Ramos (cell line): ENCODE results near the gene PEX11G.

Experiments used
- in situ Hi-C: fragments of 300-500 bp; cut with MboI; formaldehyde crosslinking; loops from one replicate; pipeline ENCODE4 v1.14.3; 2022; ENCODE audit warnings: low sequenced_read_pairs; ENCODE audit not compliant: unreplicated experiment

The PEX11G gene

GRCh38 chr19:7522072-7522922, 33.5 kb upstream of the PEX11G start, which contains the start of gene MCOLN1:
MCOLN1 (plus strand) TSS chr19:7522624; CDS start chr19:7522751, 127 bp downstream.
- in situ Hi-C loops = no loop called here

GRCh38 chr19:7521551-7522071, 32.8 kb upstream of the PEX11G start:
- in situ Hi-C loops = no loop called here

- in situ Hi-C loops = no loop called here
These were observed 31.6 kb upstream of the PEX11G start for GRCh38 chr19:7520131-7521051.

GRCh38 chr19:7519361-7520130, 30.7 kb upstream of the PEX11G start:
- in situ Hi-C loops = no loop called here

- in situ Hi-C loops = no loop called here
These were observed 28.0 kb upstream of the PEX11G start for GRCh38 chr19:7516878-7517277.

GRCh38 chr19:7516333-7516732, 27.5 kb upstream of the PEX11G start:
- in situ Hi-C loops = no loop called here

- in situ Hi-C loops = no loop called here
These were observed 26.9 kb upstream of the PEX11G start, which contains the start of gene ZNF358 for GRCh38 chr19:7515645-7516151. ZNF358 (plus strand) TSS chr19:7516103; CDS start chr19:7519243, 3,140 bp downstream.

GRCh38 chr19:7515110-7515644, 26.3 kb upstream of the PEX11G start:
- in situ Hi-C loops = no loop called here

GRCh38 chr19:7513809-7514642, 25.2 kb upstream of the PEX11G start:
- in situ Hi-C loops = no loop called here

- in situ Hi-C loops = no loop called here
These were observed 23.6 kb upstream of the PEX11G start for GRCh38 chr19:7512400-7512851.

GRCh38 chr19:7509625-7510024, 20.8 kb upstream of the PEX11G start:
- in situ Hi-C loops = no loop called here

GRCh38 chr19:7507884-7508283, 19.0 kb upstream of the PEX11G start:
- in situ Hi-C loops = no loop called here

GRCh38 chr19:7506385-7507328, 17.8 kb upstream of the PEX11G start:
- in situ Hi-C loops = no loop called here

GRCh38 chr19:7505682-7506384, 17.0 kb upstream of the PEX11G start:
- in situ Hi-C loops = no loop called here

- in situ Hi-C loops = no loop called here
These were observed 16.4 kb upstream of the PEX11G start for GRCh38 chr19:7505288-7505681.

GRCh38 chr19:7504684-7505083, 15.8 kb upstream of the PEX11G start:
- in situ Hi-C loops = no loop called here

- in situ Hi-C loops = no loop called here
These were observed 13.7 kb upstream of the PEX11G start for GRCh38 chr19:7502552-7502951.
